ENCODE measurements around the gene FNIP2.
A peak's percentile ranks its signal among the peaks of the same experiment; 100 is the strongest.
"Not testable (repeated sequence)": the region's sequence is repeated elsewhere in the genome, so short reads cannot be mapped to it uniquely, and the experiment has no call there.

FNIP2 gene

DNA sequence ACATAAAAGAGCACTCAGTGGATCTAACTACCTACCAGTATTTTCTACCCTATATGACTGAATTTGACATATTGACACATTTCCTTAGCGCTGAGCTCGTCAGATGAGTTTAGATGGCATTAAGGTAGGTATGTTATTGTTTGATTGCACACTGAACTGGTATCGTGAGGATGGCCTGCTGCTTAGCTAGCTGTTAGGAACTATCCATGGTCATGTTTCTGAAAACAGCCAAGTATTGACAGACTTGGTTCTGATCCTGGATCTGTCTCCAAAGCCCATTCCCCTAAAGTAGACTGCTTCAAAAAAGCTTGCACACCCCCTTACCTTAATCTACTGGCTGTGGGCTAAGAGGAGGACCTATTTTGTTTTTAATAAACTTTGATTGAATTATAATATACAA is 32.9 kb downstream of the FNIP2 start:
- peaks cover 17 to 20% of the 10 kb centered on the region in 2 donors for H3K4me1 ChIP-seq (ENCODE audit: control insufficient read depth in 1 of 2, insufficient read depth in 2 of 2, low read length in 2 of 2)

DNA sequence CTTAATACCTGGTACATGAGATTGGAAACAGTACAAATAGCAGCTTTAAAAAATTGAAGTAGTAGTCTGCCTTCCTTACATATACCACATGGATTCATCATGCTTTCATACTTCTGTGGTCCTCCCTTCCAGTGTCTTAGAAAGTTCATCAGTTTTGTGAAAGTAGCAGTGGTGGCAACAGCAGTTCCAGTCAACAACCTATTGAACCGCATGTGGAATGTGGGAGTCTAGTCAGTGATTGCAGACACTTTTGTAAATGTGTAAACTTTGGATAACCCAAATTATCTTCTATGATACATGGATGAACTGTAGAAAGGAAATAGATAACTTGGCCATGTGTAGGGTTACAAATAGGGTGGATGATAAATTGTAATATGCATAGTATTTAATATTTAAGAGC is 34.1 kb downstream of the FNIP2 start:
- Histone ChIP-seq H3K4me3 (ENCODE audit: low read depth in 1 of 2, low read length in 2 of 2) (no peak overlapping the region), H3K4me1 (ENCODE audit: control insufficient read depth in 1 of 2, insufficient read depth in 2 of 2, low read length in 2 of 2) (peaks cover 17 to 20% of the 10 kb centered on the region in 2 donors), H3K9ac (ENCODE audit: low read depth in 1 of 2, low read length in 2 of 2) (no peak overlapping the region), H3K27ac (ENCODE audit: low read depth, low read length) (no peak overlapping the region), H3K27me3 (ENCODE audit: control insufficient read depth in 1 of 2, insufficient read depth in 2 of 2, low read length in 2 of 2) (no peaks in the 10 kb centered on the region), H3K9me3 (ENCODE audit: control insufficient read depth in 1 of 2, low read length in 2 of 2) (no peaks in the 10 kb centered on the region), H3K36me3 (ENCODE audit: control insufficient read depth in 1 of 2, insufficient read depth in 2 of 2, low read length in 2 of 2) (no peaks in the 10 kb centered on the region)

More for the DNA sequence above, 32.9 kb downstream of the FNIP2 start:
- Histone ChIP-seq H3K27me3 (ENCODE audit: control insufficient read depth in 1 of 2, insufficient read depth in 2 of 2, low read length in 2 of 2) (no peaks in the 10 kb centered on the region), H3K9me3 (ENCODE audit: control insufficient read depth in 1 of 2, low read length in 2 of 2) (no peaks in the 10 kb centered on the region), H3K27ac (ENCODE audit: low read depth, low read length) (no peak overlapping the region), H3K9ac (ENCODE audit: low read depth in 1 of 2, low read length in 2 of 2) (no peak overlapping the region), H3K36me3 (ENCODE audit: control insufficient read depth in 1 of 2, insufficient read depth in 2 of 2, low read length in 2 of 2) (no peaks in the 10 kb centered on the region), H3K4me3 (ENCODE audit: low read depth in 1 of 2, low read length in 2 of 2) (no peak overlapping the region)

DNA sequence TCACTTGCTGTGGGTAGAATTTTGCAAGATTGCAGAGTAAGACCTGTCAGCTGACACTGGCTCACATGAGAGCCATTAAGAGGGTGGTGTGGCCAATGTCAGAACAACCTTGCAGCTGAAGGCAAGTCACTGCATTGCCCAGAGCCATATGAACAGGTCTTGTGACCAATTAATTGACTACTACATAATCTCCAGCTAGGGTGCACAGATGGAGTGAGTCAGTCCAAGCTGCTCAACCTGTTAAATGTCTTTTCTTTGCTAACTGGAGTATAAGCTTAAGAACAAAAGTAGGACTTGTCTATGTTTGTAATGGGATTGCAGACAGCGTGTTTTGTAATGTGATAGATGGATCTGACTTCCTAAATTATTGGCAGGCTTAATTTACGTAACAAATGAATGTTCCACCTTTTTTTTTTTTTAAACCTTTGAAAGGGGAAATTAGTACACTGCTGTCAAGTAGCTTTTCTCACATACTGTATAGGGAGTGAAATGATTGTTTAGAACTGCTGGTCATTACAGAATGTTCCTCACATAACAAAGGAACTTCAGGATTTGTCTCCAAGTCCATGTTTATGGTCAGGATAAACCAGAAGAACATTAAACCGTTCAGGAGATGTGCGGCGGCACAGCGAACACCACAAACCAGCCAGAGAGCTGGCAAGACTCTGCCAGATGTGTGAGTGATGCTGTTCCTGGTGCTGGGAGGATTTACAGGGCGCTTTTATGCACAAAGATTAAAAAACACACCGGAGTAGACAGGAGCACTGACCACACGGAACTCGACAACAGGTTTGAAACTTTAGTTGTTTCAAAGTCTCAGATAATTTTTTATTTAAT is 37.0 kb downstream of the FNIP2 start:
- H3K27me3 ChIP-seq (ENCODE audit: control insufficient read depth in 1 of 2, insufficient read depth in 2 of 2, low read length in 2 of 2) = no peaks in the 10 kb centered on the region
- H3K4me1 ChIP-seq (ENCODE audit: control insufficient read depth in 1 of 2, insufficient read depth in 2 of 2, low read length in 2 of 2) = peaks cover 20 to 26% of the 10 kb centered on the region in 2 donors
- no peak overlapping the region for H3K4me3 ChIP-seq (ENCODE audit: low read depth in 1 of 2, low read length in 2 of 2)
- H3K9ac ChIP-seq (ENCODE audit: low read depth in 1 of 2, low read length in 2 of 2) = no peak overlapping the region
- no peaks in the 10 kb centered on the region for H3K36me3 ChIP-seq (ENCODE audit: control insufficient read depth in 1 of 2, insufficient read depth in 2 of 2, low read length in 2 of 2)
- H3K9me3 ChIP-seq (ENCODE audit: control insufficient read depth in 1 of 2, low read length in 2 of 2) = no peaks in the 10 kb centered on the region
- H3K27ac ChIP-seq (ENCODE audit: low read depth, low read length) = no peak overlapping the region

DNA sequence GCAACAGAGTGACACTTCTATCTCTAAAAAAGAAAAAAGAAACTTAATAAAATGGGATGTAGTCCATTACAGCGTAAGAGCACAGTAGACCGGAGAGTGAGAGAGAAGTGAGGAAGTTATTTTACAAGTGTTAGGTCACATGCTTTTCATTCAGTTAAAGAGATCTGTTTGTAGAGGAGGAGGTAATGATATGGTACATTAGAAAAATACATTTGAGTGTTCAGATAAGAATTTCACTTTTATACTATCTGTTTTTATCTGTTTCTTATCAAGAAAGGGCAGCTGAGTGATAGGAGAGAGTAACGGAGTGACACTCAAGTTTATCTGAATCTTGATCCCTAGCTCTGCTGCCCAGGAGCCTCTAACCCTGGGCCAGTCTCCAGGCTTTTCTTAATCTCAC is 38.9 kb downstream of the FNIP2 start:
- Histone ChIP-seq H3K4me1 (ENCODE audit: control insufficient read depth in 1 of 2, insufficient read depth in 2 of 2, low read length in 2 of 2) (peaks cover 28 to 39% of the 10 kb centered on the region in 2 donors), H3K9ac (ENCODE audit: low read depth in 1 of 2, low read length in 2 of 2) (no peak overlapping the region), H3K36me3 (ENCODE audit: control insufficient read depth in 1 of 2, insufficient read depth in 2 of 2, low read length in 2 of 2) (no peaks in the 10 kb centered on the region), H3K9me3 (ENCODE audit: control insufficient read depth in 1 of 2, low read length in 2 of 2) (no peaks in the 10 kb centered on the region), H3K27ac (ENCODE audit: low read depth, low read length) (no peak overlapping the region), H3K27me3 (ENCODE audit: control insufficient read depth in 1 of 2, insufficient read depth in 2 of 2, low read length in 2 of 2) (no peaks in the 10 kb centered on the region), H3K4me3 (ENCODE audit: low read depth in 1 of 2, low read length in 2 of 2) (no peak overlapping the region)

DNA sequence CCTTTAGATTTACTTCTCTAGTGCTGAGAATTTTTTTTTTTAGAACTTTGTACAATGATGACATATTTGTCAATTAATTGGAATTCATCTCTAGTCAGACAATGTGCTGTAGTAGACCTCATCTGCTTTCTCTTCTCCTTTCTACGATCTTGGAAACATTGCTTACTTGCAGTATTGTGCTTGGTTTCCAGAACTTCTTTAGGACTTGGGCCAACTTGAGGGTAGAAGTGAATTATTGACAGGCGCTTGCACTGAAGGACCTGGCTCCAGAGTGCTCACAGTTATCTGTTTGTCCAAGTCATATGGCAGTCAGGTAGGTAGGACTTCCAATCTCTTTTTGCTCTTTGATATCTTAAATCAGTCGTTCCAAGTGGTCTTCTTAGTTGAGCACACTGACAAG is 39.6 kb downstream of the FNIP2 start:
- H3K27me3 ChIP-seq (ENCODE audit: control insufficient read depth in 1 of 2, insufficient read depth in 2 of 2, low read length in 2 of 2) = no peaks in the 10 kb centered on the region
- no peak overlapping the region for H3K9ac ChIP-seq (ENCODE audit: low read depth in 1 of 2, low read length in 2 of 2)
- H3K4me3 ChIP-seq (ENCODE audit: low read depth in 1 of 2, low read length in 2 of 2) = no peak overlapping the region
- H3K27ac ChIP-seq (ENCODE audit: low read depth, low read length) = no peak overlapping the region
- no peaks in the 10 kb centered on the region for H3K36me3 ChIP-seq (ENCODE audit: control insufficient read depth in 1 of 2, insufficient read depth in 2 of 2, low read length in 2 of 2)
- peaks cover 28 to 39% of the 10 kb centered on the region in 2 donors for H3K4me1 ChIP-seq (ENCODE audit: control insufficient read depth in 1 of 2, insufficient read depth in 2 of 2, low read length in 2 of 2)
- H3K9me3 ChIP-seq (ENCODE audit: control insufficient read depth in 1 of 2, low read length in 2 of 2) = no peaks in the 10 kb centered on the region

DNA sequence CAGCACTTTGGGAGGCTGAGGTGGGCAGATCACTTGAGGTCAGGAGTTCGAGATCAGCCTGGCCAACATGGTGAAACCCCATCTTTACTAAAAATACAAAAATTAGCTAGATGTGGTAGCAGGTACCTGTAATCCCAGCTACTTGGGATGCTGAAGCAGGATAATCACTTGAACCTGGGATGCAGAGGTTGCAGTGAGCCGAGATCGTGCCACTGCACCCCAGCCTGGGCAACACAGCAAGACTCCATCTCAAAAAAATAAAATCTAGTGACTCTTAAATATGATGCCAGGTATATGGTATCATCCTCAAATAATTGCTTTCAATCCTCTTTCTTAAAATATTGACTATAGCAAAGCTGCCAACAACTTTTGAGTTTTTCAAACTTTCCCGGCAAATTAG is 40.4 kb downstream of the FNIP2 start:
- not testable (repeated sequence) for H3K27me3 ChIP-seq (ENCODE audit: control insufficient read depth in 1 of 2, insufficient read depth in 2 of 2, low read length in 2 of 2); H3K36me3 ChIP-seq (ENCODE audit: control insufficient read depth in 1 of 2, insufficient read depth in 2 of 2, low read length in 2 of 2); H3K27ac ChIP-seq (ENCODE audit: low read depth, low read length); H3K4me3 ChIP-seq (ENCODE audit: low read depth in 1 of 2, low read length in 2 of 2); H3K9me3 ChIP-seq (ENCODE audit: control insufficient read depth in 1 of 2, low read length in 2 of 2); H3K9ac ChIP-seq (ENCODE audit: low read depth in 1 of 2, low read length in 2 of 2)
- peaks cover 28 to 39% of the 10 kb centered on the region in 2 donors for H3K4me1 ChIP-seq (ENCODE audit: control insufficient read depth in 1 of 2, insufficient read depth in 2 of 2, low read length in 2 of 2)

DNA sequence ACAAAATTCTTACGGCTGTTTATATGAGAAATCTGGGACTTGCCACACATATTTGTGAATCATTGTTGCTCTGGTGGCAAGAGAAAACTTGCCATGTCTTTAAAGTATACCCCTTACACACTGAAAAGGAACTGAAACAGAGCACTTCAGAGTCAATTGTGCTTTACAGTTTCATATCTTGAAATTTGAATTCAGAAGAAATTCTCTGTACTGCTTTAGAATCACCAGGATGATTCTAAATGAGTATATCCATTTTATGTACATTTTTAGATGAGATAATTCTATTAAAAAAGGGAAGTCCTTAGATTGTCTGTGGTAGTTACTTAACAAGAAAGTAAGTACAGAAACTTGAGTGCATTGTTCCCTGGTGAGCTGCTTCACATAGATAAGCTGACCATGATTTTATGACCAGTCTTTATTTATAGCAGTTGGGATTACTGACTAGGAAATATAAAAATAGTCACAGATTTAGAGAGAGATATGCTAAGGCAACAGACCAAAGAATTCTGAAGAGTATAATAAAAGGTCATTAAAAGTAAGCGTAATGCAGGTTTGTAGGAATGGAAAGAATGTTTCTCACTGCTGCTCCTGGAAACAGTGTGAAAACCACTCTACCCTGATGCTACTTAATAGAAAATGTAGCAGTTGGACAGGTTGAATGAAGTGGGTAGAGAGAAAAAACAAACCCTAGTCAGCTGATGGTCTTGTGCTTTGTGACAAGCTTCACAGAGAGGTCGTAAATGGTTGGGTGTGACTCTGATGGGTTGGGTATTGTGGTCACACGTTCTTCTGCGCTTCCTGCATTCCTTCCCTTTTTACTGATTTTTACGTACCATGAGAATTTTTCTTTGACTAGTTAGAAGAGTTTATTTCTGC is 41.0 kb downstream of the FNIP2 start:
- H3K4me1 ChIP-seq (ENCODE audit: control insufficient read depth in 1 of 2, insufficient read depth in 2 of 2, low read length in 2 of 2) = peaks cover 28 to 39% of the 10 kb centered on the region in 2 donors
- no peak overlapping the region for H3K4me3 ChIP-seq (ENCODE audit: low read depth in 1 of 2, low read length in 2 of 2)
- peak overlapping the region; percentile 63 for H3K27ac ChIP-seq (ENCODE audit: low read depth, low read length)

DNA sequence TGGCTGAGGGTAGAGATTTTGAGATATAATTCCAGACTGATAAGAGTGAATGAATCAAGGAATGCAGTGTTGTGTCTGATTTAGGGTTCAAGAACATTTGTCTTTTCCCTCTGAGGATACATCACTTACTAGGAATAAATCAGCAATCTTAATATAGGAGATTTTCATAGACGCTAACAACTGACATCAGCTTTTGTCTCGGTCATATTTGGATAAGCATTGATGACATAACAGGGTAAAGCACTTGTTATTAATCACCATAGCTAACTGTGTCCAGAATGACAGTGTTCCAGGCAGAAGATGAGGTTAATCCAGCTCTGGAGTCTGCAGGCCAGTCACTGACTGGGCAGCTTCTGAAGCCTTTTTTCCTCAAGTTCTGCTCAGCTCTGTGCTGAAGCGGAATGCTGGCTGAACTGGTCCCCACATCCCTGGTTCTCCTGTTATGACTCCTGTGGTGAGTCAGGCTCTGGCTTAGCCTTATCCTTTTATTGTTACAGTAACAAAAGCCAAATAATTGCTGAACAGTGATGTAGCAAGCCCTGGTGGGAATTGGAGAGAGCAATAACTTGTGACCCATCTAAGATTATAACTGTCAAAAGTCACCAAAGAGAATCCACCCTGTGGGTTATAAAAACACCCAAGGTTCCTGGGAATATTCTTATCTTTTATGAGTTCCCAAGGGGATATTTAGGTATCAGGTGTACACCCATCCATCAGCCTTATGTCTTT is 41.8 kb downstream of the FNIP2 start:
- Histone ChIP-seq H3K4me1 (ENCODE audit: control insufficient read depth in 1 of 2, insufficient read depth in 2 of 2, low read length in 2 of 2) (peaks cover 25 to 34% of the 10 kb centered on the region in 2 donors), H3K27ac (ENCODE audit: low read depth, low read length) (peak overlapping the region; percentile 6), H3K27me3 (ENCODE audit: control insufficient read depth in 1 of 2, insufficient read depth in 2 of 2, low read length in 2 of 2) (no peaks in the 10 kb centered on the region), H3K36me3 (ENCODE audit: control insufficient read depth in 1 of 2, insufficient read depth in 2 of 2, low read length in 2 of 2) (no peaks in the 10 kb centered on the region), H3K9me3 (ENCODE audit: control insufficient read depth in 1 of 2, low read length in 2 of 2) (no peaks in the 10 kb centered on the region), H3K9ac (ENCODE audit: low read depth in 1 of 2, low read length in 2 of 2) (no peak overlapping the region), H3K4me3 (ENCODE audit: low read depth in 1 of 2, low read length in 2 of 2) (no peak overlapping the region)

More for the DNA sequence above, 41.0 kb downstream of the FNIP2 start:
- Histone ChIP-seq H3K9me3 (ENCODE audit: control insufficient read depth in 1 of 2, low read length in 2 of 2) (no peaks in the 10 kb centered on the region), H3K9ac (ENCODE audit: low read depth in 1 of 2, low read length in 2 of 2) (no peak overlapping the region), H3K36me3 (ENCODE audit: control insufficient read depth in 1 of 2, insufficient read depth in 2 of 2, low read length in 2 of 2) (no peaks in the 10 kb centered on the region), H3K27me3 (ENCODE audit: control insufficient read depth in 1 of 2, insufficient read depth in 2 of 2, low read length in 2 of 2) (no peaks in the 10 kb centered on the region)

DNA sequence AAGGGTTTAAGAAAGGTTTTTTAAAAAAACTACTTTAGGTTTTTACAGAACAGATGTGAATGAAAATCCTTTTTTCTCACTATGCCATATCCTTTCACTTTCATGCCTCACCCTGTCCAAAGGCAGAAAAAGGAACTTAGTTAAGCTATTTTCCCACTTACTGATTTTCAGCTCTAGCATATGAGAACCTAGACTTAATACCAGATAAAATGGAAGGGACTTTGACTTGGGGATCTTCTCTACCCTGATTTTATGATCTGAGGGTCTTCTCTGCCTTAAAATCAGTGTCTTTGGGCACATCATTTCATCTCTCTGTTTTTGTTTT is 42.4 kb downstream of the FNIP2 start:
- Histone ChIP-seq H3K9ac (ENCODE audit: low read depth in 1 of 2, low read length in 2 of 2) (no peak overlapping the region), H3K36me3 (ENCODE audit: control insufficient read depth in 1 of 2, insufficient read depth in 2 of 2, low read length in 2 of 2) (no peaks in the 10 kb centered on the region), H3K4me1 (ENCODE audit: control insufficient read depth in 1 of 2, insufficient read depth in 2 of 2, low read length in 2 of 2) (peaks cover 24 to 29% of the 10 kb centered on the region in 2 donors), H3K27me3 (ENCODE audit: control insufficient read depth in 1 of 2, insufficient read depth in 2 of 2, low read length in 2 of 2) (no peaks in the 10 kb centered on the region), H3K9me3 (ENCODE audit: control insufficient read depth in 1 of 2, low read length in 2 of 2) (no peaks in the 10 kb centered on the region), H3K4me3 (ENCODE audit: low read depth in 1 of 2, low read length in 2 of 2) (no peak overlapping the region), H3K27ac (ENCODE audit: low read depth, low read length) (no peak overlapping the region)

DNA sequence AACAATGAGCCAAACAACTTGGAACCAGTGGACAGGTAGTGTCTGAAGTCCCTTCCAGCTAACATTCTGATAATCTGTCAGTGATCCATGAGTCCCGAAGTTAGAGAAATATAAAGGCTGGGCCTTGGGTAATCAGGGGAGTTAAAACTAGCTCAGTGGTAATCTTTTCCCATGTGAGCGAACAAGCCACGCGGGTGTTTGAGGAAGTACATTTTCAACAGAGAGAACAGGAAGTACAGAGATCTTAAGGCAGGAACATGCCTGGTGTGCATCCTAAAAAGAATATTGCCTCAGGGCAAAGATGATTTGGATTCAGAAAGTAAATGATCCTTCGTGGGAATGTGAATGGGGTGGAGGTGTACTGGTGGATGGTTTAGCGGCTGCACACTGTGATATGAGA is 42.9 kb downstream of the FNIP2 start:
- Histone ChIP-seq H3K9ac (ENCODE audit: low read depth in 1 of 2, low read length in 2 of 2) (no peak overlapping the region), H3K4me1 (ENCODE audit: control insufficient read depth in 1 of 2, insufficient read depth in 2 of 2, low read length in 2 of 2) (peaks cover 24 to 28% of the 10 kb centered on the region in 2 donors), H3K27me3 (ENCODE audit: control insufficient read depth in 1 of 2, insufficient read depth in 2 of 2, low read length in 2 of 2) (no peaks in the 10 kb centered on the region), H3K4me3 (ENCODE audit: low read depth in 1 of 2, low read length in 2 of 2) (no peak overlapping the region), H3K9me3 (ENCODE audit: control insufficient read depth in 1 of 2, low read length in 2 of 2) (no peaks in the 10 kb centered on the region), H3K36me3 (ENCODE audit: control insufficient read depth in 1 of 2, insufficient read depth in 2 of 2, low read length in 2 of 2) (no peaks in the 10 kb centered on the region), H3K27ac (ENCODE audit: low read depth, low read length) (no peak overlapping the region)

All from duodenal mucosa (tissue), 2 donors.